Activated CD8-positive, alpha-beta T cell treated with anti-CD3 and anti-CD28 coated beads for 36 hours (primary cell): ENCODE measurements around the gene ANKRD13C. TPM values are rescaled to one million over a fixed set of nuclear protein-coding genes. Genes with fewer than 3 reads are reported as not detected.

Experiments used
- ATAC-seq: fragments of 200-7000 bp; cut with Tn5 transposase; one replicate; pipeline ENCODE4 v1.10.0; 2021; ENCODE audit warnings: mild to moderate bottlenecking, moderate library complexity
- CTCF ChIA-PET: fragments of 350-600 bp; sonication (Branson Sonifier 250); formaldehyde crosslinking; loops from one replicate; lab custom pipeline; 2021; ENCODE audit warnings: antibody characterized with exemption; lab: Charles Lee
- POLR2A ChIA-PET: fragments of 350-600 bp; sonication (Branson Sonifier 250); formaldehyde crosslinking; loops from one replicate; lab custom pipeline; 2021; ENCODE audit warnings: antibody characterized with exemption; lab: Charles Lee
- DNase-seq: peaks from one replicate; pipeline ENCODE4 v3.0.0-alpha.2; 2020
- H3K27ac Mint-ChIP-seq: one replicate; pipeline ENCODE4 v1.8.0; 2021; ENCODE audit warnings: mild to moderate bottlenecking, mixed read lengths
- H3K27me3 Mint-ChIP-seq: one replicate; pipeline ENCODE4 v1.8.0; 2021; ENCODE audit warnings: mixed read lengths
- H3K36me3 Mint-ChIP-seq: one replicate; pipeline ENCODE4 v1.8.0; 2021; ENCODE audit warnings: low read depth, mixed read lengths
- H3K4me1 Mint-ChIP-seq: one replicate; pipeline ENCODE4 v1.8.0; 2021; ENCODE audit warnings: low read depth, mixed read lengths
- H3K4me3 Mint-ChIP-seq: one replicate; pipeline ENCODE4 v1.8.0; 2021; ENCODE audit warnings: mild to moderate bottlenecking, moderate library complexity, mixed read lengths
- H3K9me3 Mint-ChIP-seq: one replicate; pipeline ENCODE4 v1.8.0; 2021; ENCODE audit warnings: mixed read lengths
- intact Hi-C: fragments of 100-400 bp; cut with micrococcal nuclease; formaldehyde crosslinking; loops from one replicate; pipeline ENCODE4 v1.10.0; 2022
- total RNA-seq, 2 experiments: library from RNA; stranded (reverse); gene quantifications; one replicate each; pipeline ENCODE4 v1.2.3, GENCODE V29; 2021
- TF ChIP-seq, protein P1 (sequence below): fragments of 200-600 bp; IDR thresholded peaks from one replicate; pipeline ENCODE4 v1.8.0; 2022; ENCODE audit warnings: antibody characterized with exemption, mild to moderate bottlenecking

The ANKRD13C gene
- total RNA-seq, 2 experiments from 2014 or later: 15.1 to 16.9 TPM

DNA sequence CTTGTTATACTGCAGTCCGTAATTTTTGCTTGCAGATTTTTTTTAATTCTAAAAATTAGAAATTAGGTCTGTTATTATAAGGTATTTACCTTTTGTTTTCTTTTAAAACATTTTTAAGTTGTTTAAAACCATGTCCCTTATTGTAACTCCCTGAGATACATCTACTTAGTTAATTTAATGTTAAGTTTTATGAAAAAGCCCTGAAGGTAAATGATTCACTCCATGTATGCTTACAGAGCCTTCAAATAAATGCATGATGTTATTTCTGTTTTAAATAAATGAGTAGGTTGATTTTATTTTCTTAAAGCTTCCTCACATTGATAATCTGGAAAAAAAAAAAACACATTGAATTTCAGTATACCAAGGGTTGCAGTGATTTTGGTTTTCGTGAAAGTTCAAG, 125.9 kb downstream of the ANKRD13C start:
- ATAC-seq: no peak
- H3K36me3 Mint-ChIP-seq: peaks cover 57% of the 10 kb centered on the region
- H3K9me3 Mint-ChIP-seq: no peaks in the 10 kb centered on the region
- CTCF ChIA-PET: no interaction called here
- POLR2A ChIA-PET: interaction anchor here (1.2 kb wide), 1 partner anchor 9 kb away, joined by 3 read pairs; no protein-coding TSS in a partner anchor
- no peak overlapping the region for H3K27ac Mint-ChIP-seq
- H3K4me3 Mint-ChIP-seq: no peak overlapping the region
- peaks cover 45% of the 10 kb centered on the region for H3K4me1 Mint-ChIP-seq
- TF ChIP-seq, protein P1, sequence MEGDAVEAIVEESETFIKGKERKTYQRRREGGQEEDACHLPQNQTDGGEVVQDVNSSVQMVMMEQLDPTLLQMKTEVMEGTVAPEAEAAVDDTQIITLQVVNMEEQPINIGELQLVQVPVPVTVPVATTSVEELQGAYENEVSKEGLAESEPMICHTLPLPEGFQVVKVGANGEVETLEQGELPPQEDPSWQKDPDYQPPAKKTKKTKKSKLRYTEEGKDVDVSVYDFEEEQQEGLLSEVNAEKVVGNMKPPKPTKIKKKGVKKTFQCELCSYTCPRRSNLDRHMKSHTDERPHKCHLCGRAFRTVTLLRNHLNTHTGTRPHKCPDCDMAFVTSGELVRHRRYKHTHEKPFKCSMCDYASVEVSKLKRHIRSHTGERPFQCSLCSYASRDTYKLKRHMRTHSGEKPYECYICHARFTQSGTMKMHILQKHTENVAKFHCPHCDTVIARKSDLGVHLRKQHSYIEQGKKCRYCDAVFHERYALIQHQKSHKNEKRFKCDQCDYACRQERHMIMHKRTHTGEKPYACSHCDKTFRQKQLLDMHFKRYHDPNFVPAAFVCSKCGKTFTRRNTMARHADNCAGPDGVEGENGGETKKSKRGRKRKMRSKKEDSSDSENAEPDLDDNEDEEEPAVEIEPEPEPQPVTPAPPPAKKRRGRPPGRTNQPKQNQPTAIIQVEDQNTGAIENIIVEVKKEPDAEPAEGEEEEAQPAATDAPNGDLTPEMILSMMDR: no peak
- intact Hi-C loops: no loop called here
- H3K27me3 Mint-ChIP-seq: no peaks in the 10 kb centered on the region
- DNase-seq: no peak

DNA sequence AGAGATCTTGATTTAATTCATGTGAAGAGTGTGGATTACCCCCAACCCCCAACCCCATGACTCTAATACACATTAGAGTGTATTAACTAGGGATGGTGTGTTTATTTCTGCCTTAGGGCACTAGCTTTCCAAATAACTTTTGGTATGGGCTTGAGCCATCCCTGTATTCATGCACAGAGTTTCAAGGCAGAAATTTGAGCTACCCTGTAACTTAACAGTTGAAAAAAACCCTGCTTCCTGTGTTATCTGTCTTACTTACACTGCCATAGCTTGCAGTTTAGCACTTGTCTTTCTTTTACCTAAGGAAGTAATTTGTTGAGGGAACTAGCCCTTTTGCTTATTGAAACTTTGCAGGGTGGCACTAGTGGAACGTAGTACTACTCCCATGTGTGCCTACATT, 127.1 kb downstream of the ANKRD13C start:
- ATAC-seq (peak; percentile 34), DNase-seq (no peak)
- Mint-ChIP-seq H3K27me3 (no peaks in the 10 kb centered on the region), H3K9me3 (no peaks in the 10 kb centered on the region), H3K4me3 (no peak overlapping the region), H3K36me3 (peaks cover 57% of the 10 kb centered on the region), H3K4me1 (peaks cover 54% of the 10 kb centered on the region), H3K27ac (peak overlapping the region; percentile 44)
- TF ChIP-seq, protein P1: no peak
- intact Hi-C loops: no loop called here
- ChIA-PET CTCF (no interaction called here), POLR2A (interaction anchor here (0.6 to 1.0 kb wide), 2 partner anchors 12 to 28 kb away, joined by 3 read pairs; no protein-coding TSS in a partner anchor)

DNA sequence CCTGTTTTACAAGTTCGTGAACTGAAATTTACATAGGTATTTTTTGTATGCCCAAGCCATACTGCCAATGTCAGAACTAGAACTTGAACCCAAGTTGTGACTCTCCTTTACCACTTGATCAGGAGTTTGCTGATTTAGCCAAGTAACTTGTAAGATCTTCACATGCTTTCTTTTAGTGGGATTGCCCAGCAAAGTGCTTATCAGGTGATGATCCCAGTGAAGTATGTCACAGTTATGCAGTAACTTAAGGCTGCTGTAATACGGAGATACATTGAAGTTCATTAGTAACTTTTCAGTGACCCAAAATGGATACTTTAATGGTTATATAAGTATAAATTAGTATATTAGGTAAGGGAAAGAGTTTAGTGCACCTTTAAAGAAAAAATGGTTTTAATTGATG, 129.6 kb downstream of the ANKRD13C start:
- POLR2A ChIA-PET: interaction anchor here (0.7 to 1.2 kb wide), 2 partner anchors 22 to 287 kb away, joined by 3 read pairs; no protein-coding TSS in a partner anchor
- Mint-ChIP-seq H3K4me1 (peaks cover 55% of the 10 kb centered on the region), H3K27ac (peak overlapping the region; percentile 4), H3K36me3 (peaks cover 45% of the 10 kb centered on the region), H3K9me3 (no peaks in the 10 kb centered on the region), H3K4me3 (no peak overlapping the region), H3K27me3 (no peaks in the 10 kb centered on the region)
- CTCF ChIA-PET: no interaction called here
- DNase-seq (no peak), ATAC-seq (no peak)
- intact Hi-C loops: no loop called here
- TF ChIP-seq, protein P1: no peak

DNA sequence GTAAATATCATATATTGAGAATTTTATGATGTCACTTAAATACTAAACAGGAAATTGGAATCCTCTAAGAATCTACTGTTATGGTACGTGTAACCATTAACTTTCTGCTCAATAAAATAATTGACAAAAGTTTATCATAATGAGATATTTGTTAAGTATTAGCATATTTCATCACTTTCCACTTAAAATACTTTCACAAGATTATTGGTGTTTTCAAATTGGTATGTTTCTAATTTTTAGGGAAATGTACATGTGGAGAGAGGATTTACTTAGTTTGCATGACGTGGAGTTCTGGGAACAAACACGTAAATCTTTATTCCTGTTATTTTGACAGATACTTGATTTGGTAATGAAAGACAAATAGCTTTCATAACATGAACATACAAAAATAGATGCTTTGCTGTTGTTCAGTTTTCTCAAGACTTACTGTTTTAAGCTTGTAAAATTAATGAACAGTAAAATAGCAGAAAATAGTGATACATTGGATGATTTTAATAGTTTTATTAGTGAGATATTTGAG, 131.7 kb downstream of the ANKRD13C start:
- Mint-ChIP-seq H3K4me1 (peaks cover 51% of the 10 kb centered on the region), H3K9me3 (no peaks in the 10 kb centered on the region), H3K4me3 (peak overlapping the region; percentile 94), H3K27ac (peak overlapping the region; percentile 98), H3K27me3 (no peaks in the 10 kb centered on the region), H3K36me3 (peaks cover 39% of the 10 kb centered on the region)
- ChIA-PET POLR2A (interaction anchor here (1.0 to 3.4 kb wide), 2 partner anchors 11 to 17 kb away, joined by 3 to 14 read pairs; no protein-coding TSS in a partner anchor), CTCF (interaction anchor here (1.4 kb wide), 1 partner anchor 31 kb away, joined by 3 read pairs; no protein-coding TSS in a partner anchor)
- TF ChIP-seq, protein P1: no peak
- DNase-seq: no peak
- intact Hi-C loops: no loop called here
- no peak for ATAC-seq
